Esophagus muscularis mucosa (tissue), 4 donors: Measurements from ENCODE around the gene PHETA1. TPM values are rescaled to one million over a fixed set of nuclear protein-coding genes. Genes with fewer than 3 reads are reported as not detected.

Source experiments
- DNase-seq: peaks from one replicate; pipeline ENCODE4 v3.0.0-alpha.2; 2017; ENCODE audit errors: extremely low spot score
- H3K27ac ChIP-seq, 4 donors: fragments of 200-600 bp; sonication (generic); replicated peaks in 1 of 4; 1 replicate in 3 of 4; 2 replicates in 1 of 4; pipeline ENCODE4 v1.5.1; 2016 to 2019; ENCODE audit warnings: mild to moderate bottlenecking in 1 of 4
- H3K27me3 ChIP-seq, 4 donors: fragments of 200-600 bp; sonication (generic); one replicate each; pipeline versions ENCODE4 v1.5.1 to v1.6.0; 2016 to 2019
- H3K36me3 ChIP-seq, 4 donors: fragments of 200-600 bp; sonication (generic); one replicate each; pipeline ENCODE4 v1.5.1; 2016 to 2019
- H3K4me1 ChIP-seq, 4 donors: fragments of 200-600 bp; sonication (generic); one replicate each; pipeline ENCODE4 v1.5.1; 2016 to 2019
- H3K4me3 ChIP-seq, 4 donors: fragments of 200-600 bp; sonication (generic); 1 replicate in 2 of 4; 2 replicates in 2 of 4; pipeline ENCODE4 v1.5.1; 2016 to 2019; ENCODE audit warnings: mild to moderate bottlenecking in 4 of 4, moderate library complexity in 1 of 4
- H3K9me3 ChIP-seq, 4 donors: fragments of 200-600 bp; sonication (generic); 1 replicate in 3 of 4; 2 replicates in 1 of 4; pipeline ENCODE4 v1.5.1; 2016 to 2019
- EP300 ChIP-seq: sonication (generic); formaldehyde crosslinking; IDR thresholded peaks from one replicate; pipeline ENCODE4 v1.6.1; 2017; ENCODE audit warnings: antibody characterized with exemption
- POLR2A ChIP-seq: fragments of 450-650 bp; IDR thresholded peaks from one replicate; pipeline ENCODE4 v1.6.1; 2017; ENCODE audit warnings: antibody characterized with exemption, moderate library complexity, mild to moderate bottlenecking, low read depth
- POLR2AphosphoS5 ChIP-seq, 2 donors: sonication (generic); formaldehyde crosslinking; IDR thresholded peaks; one replicate each; pipeline ENCODE4 v1.6.1; 2017; ENCODE audit warnings: antibody characterized with exemption in 2 of 2
- WGBS: methylation state at CpG from one replicate; pipeline ENCODE4 v1.1.5; 2018; 5-methylcytosine and 5-hydroxymethylcytosine counted together
- intact Hi-C: fragments of 100-400 bp; cut with DNase I; formaldehyde crosslinking; loops from one replicate; pipeline ENCODE4 v1.15.1; 2023
- total RNA-seq, 4 donors: library from RNA; depleted of rRNA; stranded (reverse); fragments of >200 nt; gene quantifications; one replicate each; pipeline versions ENCODE4 v1.1.0 to v1.2.1, GENCODE V29; 2016
- TF ChIP-seq, protein P1 (sequence below), 3 experiments: fragments of 200-600 bp in 2 of 3; fragments of 450-650 bp in 1 of 3; sonication (generic) in 2 of 3; IDR thresholded peaks; one replicate each; pipeline ENCODE4 v1.5.1; 2017 to 2019; ENCODE audit warnings: antibody characterized with exemption in 3 of 3, mild to moderate bottlenecking in 2 of 3, moderate library complexity in 1 of 3

Gene PHETA1
- total RNA-seq, 4 donors from 2014 or later: 5.8 to 15.6 (median 9.5) TPM

DNA sequence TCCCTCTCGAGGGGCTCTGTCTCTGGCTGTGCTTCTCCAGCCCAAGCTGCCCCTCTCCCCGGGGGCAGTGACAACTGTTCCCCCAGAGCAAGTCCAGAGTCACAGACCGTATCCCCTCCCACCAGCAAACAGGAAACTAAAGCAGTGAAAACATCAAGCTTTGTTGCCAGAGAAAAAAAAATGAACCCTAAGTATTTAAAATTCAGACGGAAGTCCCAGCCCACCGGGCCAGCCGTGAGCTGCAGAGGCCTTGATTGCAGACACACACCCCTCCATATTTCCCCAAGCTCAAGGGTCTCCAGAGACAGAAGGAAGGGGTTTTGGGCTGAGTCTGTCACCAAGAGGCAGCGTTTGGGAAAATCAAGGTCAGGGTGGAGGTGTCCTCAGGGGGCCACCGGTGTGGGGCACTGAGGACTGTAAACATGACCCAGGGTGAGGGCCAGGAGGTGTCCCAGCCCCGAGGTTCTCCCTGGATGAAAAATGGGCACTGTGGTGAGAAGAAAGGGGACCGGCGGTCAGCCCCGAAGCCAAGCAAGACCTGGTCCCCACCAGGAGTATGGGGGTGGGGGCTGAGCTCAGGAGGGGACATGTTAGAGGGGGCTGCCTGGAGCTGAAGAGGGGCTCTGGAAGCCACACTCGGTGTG lies 7.7 kb downstream of the PHETA1 start:
- no peak overlapping the region for H3K4me3 ChIP-seq
- H3K27me3 ChIP-seq: peaks cover 0 to 15% (median 0%) of the 10 kb centered on the region in 4 donors
- H3K27ac ChIP-seq: no peak overlapping the region
- TF ChIP-seq POLR2AphosphoS5 (IDR thresholded peaks at IDR 0.05) (no peak), EP300 (no peak), POLR2A (no peak)
- TF ChIP-seq, protein P1, sequence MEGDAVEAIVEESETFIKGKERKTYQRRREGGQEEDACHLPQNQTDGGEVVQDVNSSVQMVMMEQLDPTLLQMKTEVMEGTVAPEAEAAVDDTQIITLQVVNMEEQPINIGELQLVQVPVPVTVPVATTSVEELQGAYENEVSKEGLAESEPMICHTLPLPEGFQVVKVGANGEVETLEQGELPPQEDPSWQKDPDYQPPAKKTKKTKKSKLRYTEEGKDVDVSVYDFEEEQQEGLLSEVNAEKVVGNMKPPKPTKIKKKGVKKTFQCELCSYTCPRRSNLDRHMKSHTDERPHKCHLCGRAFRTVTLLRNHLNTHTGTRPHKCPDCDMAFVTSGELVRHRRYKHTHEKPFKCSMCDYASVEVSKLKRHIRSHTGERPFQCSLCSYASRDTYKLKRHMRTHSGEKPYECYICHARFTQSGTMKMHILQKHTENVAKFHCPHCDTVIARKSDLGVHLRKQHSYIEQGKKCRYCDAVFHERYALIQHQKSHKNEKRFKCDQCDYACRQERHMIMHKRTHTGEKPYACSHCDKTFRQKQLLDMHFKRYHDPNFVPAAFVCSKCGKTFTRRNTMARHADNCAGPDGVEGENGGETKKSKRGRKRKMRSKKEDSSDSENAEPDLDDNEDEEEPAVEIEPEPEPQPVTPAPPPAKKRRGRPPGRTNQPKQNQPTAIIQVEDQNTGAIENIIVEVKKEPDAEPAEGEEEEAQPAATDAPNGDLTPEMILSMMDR (IDR thresholded peaks at IDR 0.05): no peak
- no peak for DNase-seq
- no peaks in the 10 kb centered on the region for H3K9me3 ChIP-seq
- intact Hi-C loops: no loop called here
- H3K4me1 ChIP-seq: peaks cover 0 to 29% (median 10%) of the 10 kb centered on the region in 4 donors
- 52% methylated on average over 12 of the region's 13 CpGs for WGBS
- H3K36me3 ChIP-seq: peaks cover 0 to 45% (median 33%) of the 10 kb centered on the region in 4 donors

DNA sequence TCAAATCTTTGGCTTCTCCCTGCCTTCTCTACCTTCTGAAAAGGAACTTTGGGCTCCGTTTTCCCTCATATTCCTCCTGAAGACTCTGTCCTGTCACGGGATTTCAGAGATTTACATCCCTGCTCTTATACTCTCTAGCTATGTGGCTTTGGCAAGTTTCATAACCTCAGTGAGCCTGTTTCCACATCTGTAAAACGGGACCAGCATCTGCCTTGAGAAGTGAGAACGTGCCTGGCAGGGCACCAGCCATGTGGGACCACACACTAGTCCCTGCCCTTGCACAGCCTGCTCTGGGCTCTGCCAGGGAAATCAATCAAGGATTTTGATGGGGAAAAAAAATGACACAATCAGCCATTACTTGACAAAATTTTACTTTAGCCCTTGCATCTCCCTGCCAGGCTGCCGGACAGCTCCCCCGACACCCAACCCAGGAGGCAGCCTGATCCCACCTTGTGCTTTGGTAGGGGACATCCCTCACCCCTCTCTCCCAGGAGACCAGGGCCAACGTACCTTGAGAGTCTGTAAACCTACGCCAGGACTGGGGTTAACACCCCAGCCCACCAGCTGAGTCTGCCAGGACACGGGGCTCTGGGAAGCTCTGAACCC lies 8.5 kb downstream of the PHETA1 start:
- H3K4me1 ChIP-seq: peaks cover 0 to 29% (median 8%) of the 10 kb centered on the region in 4 donors
- H3K4me3 ChIP-seq: no peak overlapping the region
- H3K9me3 ChIP-seq: no peaks in the 10 kb centered on the region
- 79% methylated on average over 8 of the region's 9 CpGs for WGBS
- H3K27me3 ChIP-seq: peaks cover 0 to 15% (median 0%) of the 10 kb centered on the region in 4 donors
- intact Hi-C loops: no loop called here
- no peak overlapping the region for H3K27ac ChIP-seq
- DNase-seq: no peak
- peaks cover 0 to 37% (median 28%) of the 10 kb centered on the region in 4 donors for H3K36me3 ChIP-seq
- no peak for TF ChIP-seq POLR2A
- no peak for TF ChIP-seq POLR2AphosphoS5 (IDR thresholded peaks at IDR 0.05)
- TF ChIP-seq EP300: no peak
- TF ChIP-seq, protein P1 (IDR thresholded peaks at IDR 0.05): no peak

DNA sequence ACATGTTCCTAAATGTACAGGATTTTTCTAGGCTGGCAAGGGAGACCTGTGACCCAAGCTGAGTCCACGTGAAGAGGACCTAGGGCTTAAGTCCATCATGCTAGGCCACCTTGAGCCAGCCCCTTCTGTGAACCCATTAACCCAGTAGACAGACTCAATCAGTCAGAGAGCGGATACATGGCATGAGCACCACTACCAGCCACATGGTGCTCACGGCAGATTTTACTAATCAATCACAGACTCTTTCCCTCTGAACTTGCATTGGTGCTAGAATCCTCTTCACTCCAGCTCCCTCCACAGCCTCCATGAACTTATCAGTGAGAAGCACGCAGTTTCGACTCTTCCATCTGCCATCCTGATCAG lies 9.0 kb downstream of the PHETA1 start:
- Histone ChIP-seq H3K36me3 (peaks cover 0 to 32% (median 25%) of the 10 kb centered on the region in 4 donors), H3K4me1 (peaks cover 0 to 29% (median 8%) of the 10 kb centered on the region in 4 donors), H3K9me3 (no peaks in the 10 kb centered on the region), H3K27me3 (peaks cover 0 to 15% (median 0%) of the 10 kb centered on the region in 4 donors), H3K4me3 (no peak overlapping the region), H3K27ac (no peak overlapping the region)
- intact Hi-C loops: no loop called here
- no peak for DNase-seq
- WGBS: 63% methylated on average over 5 of the region's 5 CpGs
- TF ChIP-seq POLR2A: no peak
- no peak for TF ChIP-seq POLR2AphosphoS5 (IDR thresholded peaks at IDR 0.05)
- no peak for TF ChIP-seq EP300

DNA sequence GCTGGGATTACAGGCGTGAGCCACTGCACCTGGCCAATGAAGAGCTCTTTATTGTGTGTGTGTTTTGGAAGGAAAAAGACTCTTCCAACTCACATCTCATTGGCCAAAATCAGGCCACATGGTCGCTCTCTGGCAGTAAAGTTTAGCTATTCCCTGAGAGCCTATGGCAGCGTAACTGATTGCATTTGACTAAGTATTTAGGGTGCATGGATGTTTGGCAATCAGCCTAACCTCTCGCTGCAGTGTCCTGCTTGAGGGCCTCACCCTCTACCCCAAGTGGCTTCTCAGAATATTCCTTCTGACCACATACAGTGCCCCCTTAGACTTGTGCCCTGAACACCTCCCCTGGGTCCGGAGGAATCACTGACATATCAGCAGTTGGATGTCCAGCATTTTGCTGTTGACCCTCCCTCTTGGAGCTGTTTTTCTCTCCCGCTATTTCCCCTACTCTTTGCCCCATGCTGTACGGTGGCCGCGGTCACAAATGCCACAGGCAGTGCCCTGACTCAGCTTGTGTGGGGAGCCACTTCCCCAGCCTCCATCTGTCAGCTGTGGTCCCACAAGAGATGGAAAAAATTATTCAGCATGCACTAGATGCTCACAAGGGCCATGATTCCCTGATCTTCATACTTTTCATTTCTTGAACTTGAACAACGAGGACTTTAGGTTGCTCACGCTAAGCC lies 9.5 kb downstream of the PHETA1 start:
- Histone ChIP-seq H3K27me3 (peaks cover 0 to 15% (median 0%) of the 10 kb centered on the region in 4 donors), H3K4me1 (peaks cover 0 to 29% (median 8%) of the 10 kb centered on the region in 4 donors), H3K36me3 (peaks cover 0 to 27% (median 23%) of the 10 kb centered on the region in 4 donors), H3K4me3 (no peak overlapping the region), H3K9me3 (no peaks in the 10 kb centered on the region), H3K27ac (no peak overlapping the region)
- 55% methylated on average over 11 of the region's 11 CpGs for WGBS
- no peak for DNase-seq
- intact Hi-C loops: no loop called here
- TF ChIP-seq EP300: no peak

DNA sequence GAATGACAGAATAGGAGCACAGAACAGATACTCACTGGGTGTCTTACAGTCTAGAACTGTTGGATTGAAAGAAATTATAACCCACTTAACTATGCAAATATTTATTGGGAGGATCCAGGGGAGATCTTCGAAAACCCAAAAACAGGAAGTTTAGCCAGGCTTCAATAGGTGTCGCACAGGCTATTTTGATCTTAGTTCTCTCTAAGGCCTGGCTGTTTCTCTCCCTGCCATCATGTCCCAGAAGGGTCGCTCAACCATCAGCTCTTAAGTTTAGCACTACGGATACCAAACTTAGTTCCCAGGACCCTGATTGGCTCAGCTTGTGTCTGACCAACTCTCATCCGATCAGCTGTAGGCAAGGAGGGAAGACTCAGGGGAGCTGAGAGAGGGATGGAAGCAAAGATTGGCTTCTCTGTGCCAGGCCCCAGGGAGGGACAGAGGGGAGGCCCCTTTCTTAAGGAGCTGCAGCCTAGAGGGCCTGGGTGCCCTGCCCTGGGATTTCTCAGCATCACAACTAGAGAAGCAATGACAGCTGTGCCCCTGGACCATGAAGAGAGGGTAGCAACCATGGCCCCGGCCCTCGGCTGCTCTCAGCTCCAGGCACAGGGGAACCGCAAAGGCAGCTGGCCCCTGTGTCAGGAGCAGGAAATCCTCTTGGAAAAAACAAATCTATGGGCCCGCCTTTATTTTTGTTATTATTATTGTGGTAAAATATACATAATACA lies 13.5 kb downstream of the PHETA1 start:
- intact Hi-C loops: no loop called here
- 78% methylated on average over 9 of the region's 9 CpGs for WGBS
- TF ChIP-seq POLR2A: no peak
- TF ChIP-seq, protein P1 (IDR thresholded peaks at IDR 0.05): no peak
- TF ChIP-seq POLR2AphosphoS5 (IDR thresholded peaks at IDR 0.05): no peak
- TF ChIP-seq EP300: no peak

More for the DNA sequence above, 13.5 kb downstream of the PHETA1 start:
- no peaks in the 10 kb centered on the region for H3K9me3 ChIP-seq
- no peak for DNase-seq
- H3K36me3 ChIP-seq: no peaks in the 10 kb centered on the region
- no peak overlapping the region for H3K27ac ChIP-seq
- no peaks in the 10 kb centered on the region for H3K4me1 ChIP-seq
- H3K27me3 ChIP-seq: peaks cover 0 to 15% (median 0%) of the 10 kb centered on the region in 4 donors
- H3K4me3 ChIP-seq: no peak overlapping the region
